Measurements from ENCODE around the gene CHST6. TPM values are rescaled to one million over a fixed set of nuclear protein-coding genes. Genes with fewer than 3 reads are reported as not detected.
"Not testable (repeated sequence)": the region's sequence is repeated elsewhere in the genome, so short reads cannot be mapped to it uniquely, and the experiment has no call there.

CHST6 gene
- total and polyA plus RNA-seq, 10 of the 15 experiments (the other 5 are each of a cell fraction or from before 2014, with no cell fraction given) = 0.14 to 2.5 (median 0.51) TPM

DNA sequence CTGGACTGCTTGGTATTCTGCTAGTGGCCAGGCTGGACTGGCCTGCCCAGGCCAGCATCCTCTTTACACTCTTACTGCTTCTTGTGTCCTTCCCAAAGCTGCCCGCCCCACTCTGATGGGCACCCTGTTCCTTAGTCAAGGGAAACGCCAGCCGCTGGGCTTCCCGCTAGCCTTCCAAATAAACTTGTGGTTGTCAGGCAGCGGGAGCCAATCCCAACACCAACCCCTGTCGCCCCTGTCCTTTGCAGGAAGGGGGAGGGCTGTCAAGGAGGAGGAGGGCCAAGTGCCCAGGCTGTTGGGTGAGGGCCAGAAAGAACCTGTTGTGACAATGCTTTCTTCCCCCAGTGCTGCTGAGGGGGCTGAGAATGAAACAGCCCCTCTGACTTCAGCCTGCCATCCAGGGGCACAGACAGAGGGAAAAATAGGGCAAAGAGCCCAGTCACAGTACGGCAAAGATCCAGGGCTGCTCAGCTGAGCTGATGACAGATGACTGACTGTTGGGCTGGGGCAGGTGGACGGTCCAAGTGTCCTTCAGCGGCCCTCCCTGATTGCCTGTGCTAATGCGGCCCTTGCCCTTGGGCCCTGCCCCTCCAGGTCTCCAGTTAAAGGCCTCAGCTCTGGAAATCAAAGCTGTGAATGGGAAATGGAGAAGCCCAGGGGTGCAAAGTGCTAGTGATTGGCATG lies 43.8 kb upstream of the CHST6 start:
- ATAC-seq; CTCF ChIA-PET; H3K4me1 ChIP-seq (ENCODE audit: control insufficient read depth, insufficient read depth, low read length); H3K27me3 ChIP-seq (replicated peaks in 1 of 2; ENCODE audit: control insufficient read depth in 2 of 2, insufficient read depth in 2 of 2, low read length in 1 of 2); POLR2A ChIA-PET; H3K9me3 ChIP-seq (replicated peaks; ENCODE audit: control insufficient read depth, insufficient read depth, low read length); H4K20me1 ChIP-seq (ENCODE audit: control insufficient read depth, insufficient read depth); BruUV-seq (replicated peaks); H3K4me2 ChIP-seq (ENCODE audit: control insufficient read depth, insufficient read depth); H2AFZ ChIP-seq (ENCODE audit: control insufficient read depth, low read depth, low read length); in situ Hi-C loops (cut with MboI); H3K27ac ChIP-seq (ENCODE audit: control insufficient read depth, insufficient read depth); H3K4me3 ChIP-seq; SMC1A ChIA-PET (ENCODE audit: uncharacterized antibody, unreplicated experiment); H3K79me2 ChIP-seq (ENCODE audit: control insufficient read depth, insufficient read depth, low read length); FAIRE-seq; DNase-seq (ENCODE audit: low read depth, low spot score); H3K36me3 ChIP-seq (ENCODE audit: control insufficient read depth in 2 of 2, insufficient read depth in 2 of 2, low read length in 1 of 2); H3K9ac ChIP-seq (ENCODE audit: control insufficient read depth, insufficient read depth, low read length); RAD21 ChIA-PET (ENCODE audit: unreplicated experiment); intact Hi-C loops (cut with micrococcal nuclease; ENCODE audit: unreplicated experiment): not testable (repeated sequence)
- WGBS (ENCODE audit: insufficient coverage, insufficient replicate concordance, low lambda C conversion rate, missing lambda C conversion rate) = 76% methylated on average over 7 of the region's 10 CpGs

GRCh38 chr16:75537776-75538175 lies 42.5 kb upstream of the CHST6 start:
- POLR2A ChIA-PET = interaction anchor here (0.6 to 0.7 kb wide), 2 partner anchors 15 to 38 kb away, joined by 4 to 5 read pairs; no protein-coding TSS in a partner anchor
- CTCF ChIA-PET = interaction anchor here (1.4 kb wide), 1 partner anchor 16 kb away, joined by 5 read pairs; no protein-coding TSS in a partner anchor
- TF ChIP-seq, protein P1, sequence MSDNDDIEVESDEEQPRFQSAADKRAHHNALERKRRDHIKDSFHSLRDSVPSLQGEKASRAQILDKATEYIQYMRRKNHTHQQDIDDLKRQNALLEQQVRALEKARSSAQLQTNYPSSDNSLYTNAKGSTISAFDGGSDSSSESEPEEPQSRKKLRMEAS (IDR thresholded peaks at IDR 0.05; ENCODE audit: low read depth, low read length) = no peak
- TF ChIP-seq ATF3 (IDR thresholded peaks at IDR 0.05; ENCODE audit: borderline replicate concordance, extremely low read depth, low read depth, low read length) (no peak), GATAD2B (conservative IDR thresholded peaks at IDR 0.05; ENCODE audit: low read depth) (no peak), PAX8 (IDR thresholded peaks at IDR 0.05) (no peak), CBFB (IDR thresholded peaks at IDR 0.05; ENCODE audit: low read depth) (no peak), ASH2L (IDR thresholded peaks at IDR 0.05; ENCODE audit: borderline replicate concordance, low read depth) (no peak), WRNIP1 (IDR thresholded peaks at IDR 0.05; ENCODE audit: borderline replicate concordance, low read depth, low read length) (no peak), TCF3 (IDR thresholded peaks at IDR 0.05; ENCODE audit: borderline replicate concordance, insufficient read depth, low read depth, low read length) (no peak)
- TF ChIP-seq, protein P2, sequence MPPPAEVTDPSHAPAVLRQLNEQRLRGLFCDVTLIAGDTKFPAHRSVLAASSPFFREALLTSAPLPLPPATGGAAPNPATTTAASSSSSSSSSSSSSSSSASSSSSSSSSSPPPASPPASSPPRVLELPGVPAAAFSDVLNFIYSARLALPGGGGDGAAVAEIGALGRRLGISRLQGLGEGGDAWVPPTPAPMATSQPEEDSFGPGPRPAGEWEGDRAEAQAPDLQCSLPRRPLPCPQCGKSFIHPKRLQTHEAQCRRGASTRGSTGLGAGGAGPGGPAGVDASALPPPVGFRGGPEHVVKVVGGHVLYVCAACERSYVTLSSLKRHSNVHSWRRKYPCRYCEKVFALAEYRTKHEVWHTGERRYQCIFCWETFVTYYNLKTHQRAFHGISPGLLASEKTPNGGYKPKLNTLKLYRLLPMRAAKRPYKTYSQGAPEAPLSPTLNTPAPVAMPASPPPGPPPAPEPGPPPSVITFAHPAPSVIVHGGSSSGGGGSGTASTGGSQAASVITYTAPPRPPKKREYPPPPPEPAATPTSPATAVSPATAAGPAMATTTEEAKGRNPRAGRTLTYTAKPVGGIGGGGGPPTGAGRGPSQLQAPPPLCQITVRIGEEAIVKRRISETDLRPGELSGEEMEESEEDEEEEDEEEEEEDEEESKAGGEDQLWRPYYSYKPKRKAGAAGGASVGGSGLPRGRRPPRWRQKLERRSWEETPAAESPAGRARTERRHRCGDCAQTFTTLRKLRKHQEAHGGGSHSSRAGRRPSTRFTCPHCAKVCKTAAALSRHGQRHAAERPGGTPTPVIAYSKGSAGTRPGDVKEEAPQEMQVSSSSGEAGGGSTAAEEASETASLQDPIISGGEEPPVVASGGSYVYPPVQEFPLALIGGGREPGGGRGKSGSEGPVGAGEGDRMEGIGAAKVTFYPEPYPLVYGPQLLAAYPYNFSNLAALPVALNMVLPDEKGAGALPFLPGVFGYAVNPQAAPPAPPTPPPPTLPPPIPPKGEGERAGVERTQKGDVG (CRISPR knock-in tag; IDR thresholded peaks at IDR 0.05) = no peak
- TF ChIP-seq, protein P3, sequence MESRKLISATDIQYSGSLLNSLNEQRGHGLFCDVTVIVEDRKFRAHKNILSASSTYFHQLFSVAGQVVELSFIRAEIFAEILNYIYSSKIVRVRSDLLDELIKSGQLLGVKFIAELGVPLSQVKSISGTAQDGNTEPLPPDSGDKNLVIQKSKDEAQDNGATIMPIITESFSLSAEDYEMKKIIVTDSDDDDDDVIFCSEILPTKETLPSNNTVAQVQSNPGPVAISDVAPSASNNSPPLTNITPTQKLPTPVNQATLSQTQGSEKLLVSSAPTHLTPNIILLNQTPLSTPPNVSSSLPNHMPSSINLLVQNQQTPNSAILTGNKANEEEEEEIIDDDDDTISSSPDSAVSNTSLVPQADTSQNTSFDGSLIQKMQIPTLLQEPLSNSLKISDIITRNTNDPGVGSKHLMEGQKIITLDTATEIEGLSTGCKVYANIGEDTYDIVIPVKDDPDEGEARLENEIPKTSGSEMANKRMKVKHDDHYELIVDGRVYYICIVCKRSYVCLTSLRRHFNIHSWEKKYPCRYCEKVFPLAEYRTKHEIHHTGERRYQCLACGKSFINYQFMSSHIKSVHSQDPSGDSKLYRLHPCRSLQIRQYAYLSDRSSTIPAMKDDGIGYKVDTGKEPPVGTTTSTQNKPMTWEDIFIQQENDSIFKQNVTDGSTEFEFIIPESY (IDR thresholded peaks at IDR 0.05) = no peak

More at GRCh38 chr16:75537776-75538175, 42.5 kb upstream of the CHST6 start:
- 39% methylated on average over 4 of the region's 4 CpGs for WGBS (ENCODE audit: insufficient coverage, insufficient replicate concordance, low lambda C conversion rate, missing lambda C conversion rate)
- no TSS peak for BruUV-seq (replicated peaks)
- DNase-seq (ENCODE audit: low read depth, low spot score) = no peak
- Histone ChIP-seq H2AFZ (ENCODE audit: control insufficient read depth, low read depth, low read length) (no peak overlapping the region), H3K79me2 (ENCODE audit: control insufficient read depth, insufficient read depth, low read length) (no peaks in the 10 kb centered on the region), H3K4me3 (no peak overlapping the region), H3K4me2 (ENCODE audit: control insufficient read depth, insufficient read depth) (no peak overlapping the region), H3K27ac (ENCODE audit: control insufficient read depth, insufficient read depth) (no peak overlapping the region), H3K27me3 (replicated peaks in 1 of 2; ENCODE audit: control insufficient read depth in 2 of 2, insufficient read depth in 2 of 2, low read length in 1 of 2) (no peaks in the 10 kb centered on the region), H3K9ac (ENCODE audit: control insufficient read depth, insufficient read depth, low read length) (no peak overlapping the region), H3K4me1 (ENCODE audit: control insufficient read depth, insufficient read depth, low read length) (no peaks in the 10 kb centered on the region), H3K9me3 (replicated peaks; ENCODE audit: control insufficient read depth, insufficient read depth, low read length) (no peaks in the 10 kb centered on the region), H3K36me3 (ENCODE audit: control insufficient read depth in 2 of 2, insufficient read depth in 2 of 2, low read length in 1 of 2) (peaks cover 0 to 5% of the 10 kb centered on the region in 2 experiments; a peak in 1 of 4 replicates), H4K20me1 (ENCODE audit: control insufficient read depth, insufficient read depth) (no peaks in the 10 kb centered on the region)
- in situ Hi-C loops (cut with MboI) (no loop called here), intact Hi-C loops (cut with micrococcal nuclease; ENCODE audit: unreplicated experiment) (no loop called here)
- ChIA-PET SMC1A (ENCODE audit: uncharacterized antibody, unreplicated experiment) (interaction anchor here (0.6 kb wide), 1 partner anchor 21 kb away, joined by 4 read pairs; no protein-coding TSS in a partner anchor), RAD21 (ENCODE audit: unreplicated experiment) (no interaction called here)
- ATAC-seq = no peak
- no peak for FAIRE-seq

Measured in GM12878 (cell line).